PC-9 (cell line): ENCODE data around the gene LRCH3. TPM values are rescaled to one million over a fixed set of nuclear protein-coding genes. Genes with fewer than 3 reads are reported as not detected.

Experiments
- BruUV-seq: library from RNA; stranded (reverse); fragments of 400-500 nt; replicated peaks from 2 replicates; lab custom pipeline; 2021; lab: Mats Ljungman, UMichigan
- CTCF ChIA-PET: fragments of 300-600 bp; sonication (Branson Sonifier 250); formaldehyde crosslinking; loops from one replicate; lab custom pipeline; 2022; ENCODE audit warnings: antibody characterized with exemption; lab: Charles Lee
- POLR2A ChIA-PET: fragments of 300-600 bp; sonication (Branson Sonifier 250); formaldehyde crosslinking; loops from one replicate; lab custom pipeline; 2022; ENCODE audit warnings: antibody characterized with exemption; ENCODE audit not compliant: unreplicated experiment; lab: Charles Lee
- DNase-seq, 2 experiments: peaks; one replicate each; pipeline versions ENCODE4 v3.0.0 to v3.0.0-alpha.2; 2015 to 2022; ENCODE audit warnings: mixed read lengths in 1 of 2
- H2AFZ ChIP-seq: fragments of 200-600 bp; sonication (generic); 2 replicates; pipeline ENCODE4 v1.8.1; 2017; ENCODE audit warnings: antibody characterized with exemption
- H3F3A ChIP-seq: fragments of 200-600 bp; sonication (generic); 2 replicates; pipeline ENCODE4 v1.8.1; 2017; ENCODE audit warnings: antibody characterized with exemption, mild to moderate bottlenecking, low read depth; ENCODE audit not compliant: insufficient read depth
- H3K27ac ChIP-seq: fragments of 200-600 bp; sonication (generic); 2 replicates; pipeline ENCODE4 v1.6.1; 2016; ENCODE audit warnings: mixed run types
- H3K27me3 ChIP-seq: fragments of 200-600 bp; sonication (generic); 2 replicates; pipeline ENCODE4 v1.6.1; 2016; ENCODE audit warnings: low read depth, mixed run types; ENCODE audit not compliant: insufficient read depth
- H3K36me3 ChIP-seq: fragments of 200-600 bp; sonication (generic); 2 replicates; pipeline ENCODE4 v1.6.1; 2016; ENCODE audit warnings: low read depth, mixed run types
- H3K4me1 ChIP-seq: fragments of 200-600 bp; sonication (generic); replicated peaks from 2 replicates; pipeline ENCODE4 v1.6.1; 2016; ENCODE audit warnings: mixed run types; ENCODE audit not compliant: insufficient read depth
- H3K4me2 ChIP-seq: fragments of 200-600 bp; sonication (generic); 2 replicates; pipeline ENCODE4 v1.6.1; 2017; ENCODE audit warnings: mixed run types
- H3K4me3 ChIP-seq: fragments of 200-600 bp; sonication (generic); 2 replicates; pipeline ENCODE4 v1.6.1; 2016; ENCODE audit warnings: mixed run types
- H3K79me2 ChIP-seq: fragments of 200-600 bp; sonication (generic); 2 replicates; pipeline ENCODE4 v1.6.1; 2017; ENCODE audit warnings: low read depth, mixed run types
- H3K9me2 ChIP-seq: fragments of 200-600 bp; sonication (generic); 2 replicates; pipeline ENCODE4 v1.8.1; 2017; ENCODE audit warnings: mild to moderate bottlenecking; ENCODE audit not compliant: insufficient read depth
- H3K9me3 ChIP-seq: fragments of 200-600 bp; sonication (generic); 2 replicates; pipeline ENCODE4 v1.8.1; 2016; ENCODE audit warnings: low read depth; ENCODE audit not compliant: insufficient read depth
- H4K20me1 ChIP-seq: fragments of 200-600 bp; sonication (generic); 2 replicates; pipeline ENCODE4 v1.8.1; 2017; ENCODE audit not compliant: insufficient read depth
- CTCF ChIP-seq: fragments of 200-600 bp; sonication (generic); conservative IDR thresholded peaks from 2 replicates; pipeline ENCODE4 v1.6.1; 2017; ENCODE audit warnings: mixed run types, antibody characterized with exemption, mild to moderate bottlenecking, moderate library complexity
- EZH2 ChIP-seq: fragments of 200-600 bp; sonication (generic); IDR thresholded peaks from 2 replicates; pipeline ENCODE4 v1.8.0; 2017; ENCODE audit warnings: antibody characterized with exemption, low read depth
- intact Hi-C: fragments of 100-400 bp; cut with micrococcal nuclease; formaldehyde crosslinking; loops from one replicate; pipeline ENCODE4 v1.10.0; 2022; ENCODE audit not compliant: unreplicated experiment
- total RNA-seq: library from RNA; stranded (reverse); gene quantifications from 2 replicates; pipeline ENCODE4 v1.2.3, GENCODE V29; 2021

The LRCH3 gene
- total RNA-seq, 1 experiment from 2014 or later, result 51.9 TPM

GRCh38 chr3:197829397-197830045 lies 38.5 kb downstream of the LRCH3 start:
- no peaks in the 10 kb centered on the region for H3K4me1 ChIP-seq
- H3K27me3 ChIP-seq, result no peaks in the 10 kb centered on the region
- H3K27ac ChIP-seq, result no peak overlapping the region
- no peaks in the 10 kb centered on the region for H3K79me2 ChIP-seq
- ChIA-PET CTCF (no interaction called here), POLR2A (no interaction called here)
- no peaks in the 10 kb centered on the region for H3K9me2 ChIP-seq
- H3K4me2 ChIP-seq, result no peak overlapping the region
- H3K4me3 ChIP-seq, result no peak overlapping the region
- H2AFZ ChIP-seq, result no peak overlapping the region
- H4K20me1 ChIP-seq, result no peaks in the 10 kb centered on the region
- no peaks in the 10 kb centered on the region for H3K9me3 ChIP-seq
- no peak for DNase-seq
- BruUV-seq, result no TSS peak
- TF ChIP-seq EZH2 (no peak), CTCF (no peak)
- H3K36me3 ChIP-seq, result peaks cover 56% of the 10 kb centered on the region
- H3F3A ChIP-seq, result no peaks in the 10 kb centered on the region; the same call in none of the 2 replicates
- intact Hi-C loops, result no loop called here

GRCh38 chr3:197830308-197830966 lies 39.4 kb downstream of the LRCH3 start:
- no TSS peak for BruUV-seq
- Histone ChIP-seq H3K9me2 (no peaks in the 10 kb centered on the region), H3K27ac (no peak overlapping the region), H3K4me2 (no peak overlapping the region), H3K9me3 (no peaks in the 10 kb centered on the region), H3F3A (no peaks in the 10 kb centered on the region; the same call in 1 of the 2 replicates), H3K4me1 (no peaks in the 10 kb centered on the region), H2AFZ (no peak overlapping the region), H3K4me3 (no peak overlapping the region), H3K79me2 (no peaks in the 10 kb centered on the region), H4K20me1 (no peaks in the 10 kb centered on the region), H3K36me3 (peaks cover 56% of the 10 kb centered on the region), H3K27me3 (no peaks in the 10 kb centered on the region)
- CTCF ChIA-PET, result no interaction called here
- no peak for DNase-seq
- no peak for TF ChIP-seq EZH2
- no peak for TF ChIP-seq CTCF
- POLR2A ChIA-PET, result interaction anchor here (0.7 kb wide), 1 partner anchor 1210 kb away, joined by 3 read pairs; no protein-coding TSS in a partner anchor
- intact Hi-C loops, result no loop called here

DNA sequence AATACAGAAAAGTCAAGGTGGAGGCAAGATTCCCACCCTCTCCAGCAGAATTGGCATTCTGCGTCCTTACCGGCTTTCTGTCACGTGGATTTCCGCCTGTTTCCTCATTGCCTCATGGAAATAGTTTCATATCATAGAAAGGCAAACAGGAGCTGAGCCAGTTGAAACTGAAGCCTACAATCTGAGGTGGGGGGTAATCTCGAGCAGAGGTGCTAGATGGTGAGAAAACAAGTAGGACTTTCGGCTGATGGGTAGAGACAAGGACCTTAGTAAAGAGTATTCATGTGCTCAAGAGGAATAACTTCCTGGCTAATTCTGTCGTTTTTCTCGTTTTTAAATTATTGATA lies 39.9 kb downstream of the LRCH3 start:
- H3K36me3 ChIP-seq, result peaks cover 56% of the 10 kb centered on the region
- H3F3A ChIP-seq, result no peaks in the 10 kb centered on the region; the same call in 1 of the 2 replicates
- ChIA-PET CTCF (no interaction called here), POLR2A (interaction anchor here (0.7 kb wide), 1 partner anchor 1210 kb away, joined by 3 read pairs; no protein-coding TSS in a partner anchor)
- H3K79me2 ChIP-seq, result no peaks in the 10 kb centered on the region
- no peaks in the 10 kb centered on the region for H3K4me1 ChIP-seq
- DNase-seq, result no peak
- TF ChIP-seq CTCF (no peak), EZH2 (no peak)
- intact Hi-C loops, result no loop called here
- no peaks in the 10 kb centered on the region for H3K9me2 ChIP-seq
- no peaks in the 10 kb centered on the region for H3K27me3 ChIP-seq
- BruUV-seq, result no TSS peak
- no peak overlapping the region for H3K4me3 ChIP-seq
- H3K4me2 ChIP-seq, result no peak overlapping the region
- no peak overlapping the region for H3K27ac ChIP-seq
- no peak overlapping the region for H2AFZ ChIP-seq
- H3K9me3 ChIP-seq, result no peaks in the 10 kb centered on the region
- H4K20me1 ChIP-seq, result no peaks in the 10 kb centered on the region
